NCI-H1092 treated with DMSO at 0.1 percent for 48 hours (cell line): Measurements from ENCODE around the gene DLGAP3.
A peak's percentile ranks its signal among the peaks of the same experiment; 100 is the strongest.

ENCODE experiments used
- DNase-seq: peaks from one replicate; lab custom pipeline; 2025; lab: John Stamatoyannopoulos, UW

DLGAP3 gene

DNA sequence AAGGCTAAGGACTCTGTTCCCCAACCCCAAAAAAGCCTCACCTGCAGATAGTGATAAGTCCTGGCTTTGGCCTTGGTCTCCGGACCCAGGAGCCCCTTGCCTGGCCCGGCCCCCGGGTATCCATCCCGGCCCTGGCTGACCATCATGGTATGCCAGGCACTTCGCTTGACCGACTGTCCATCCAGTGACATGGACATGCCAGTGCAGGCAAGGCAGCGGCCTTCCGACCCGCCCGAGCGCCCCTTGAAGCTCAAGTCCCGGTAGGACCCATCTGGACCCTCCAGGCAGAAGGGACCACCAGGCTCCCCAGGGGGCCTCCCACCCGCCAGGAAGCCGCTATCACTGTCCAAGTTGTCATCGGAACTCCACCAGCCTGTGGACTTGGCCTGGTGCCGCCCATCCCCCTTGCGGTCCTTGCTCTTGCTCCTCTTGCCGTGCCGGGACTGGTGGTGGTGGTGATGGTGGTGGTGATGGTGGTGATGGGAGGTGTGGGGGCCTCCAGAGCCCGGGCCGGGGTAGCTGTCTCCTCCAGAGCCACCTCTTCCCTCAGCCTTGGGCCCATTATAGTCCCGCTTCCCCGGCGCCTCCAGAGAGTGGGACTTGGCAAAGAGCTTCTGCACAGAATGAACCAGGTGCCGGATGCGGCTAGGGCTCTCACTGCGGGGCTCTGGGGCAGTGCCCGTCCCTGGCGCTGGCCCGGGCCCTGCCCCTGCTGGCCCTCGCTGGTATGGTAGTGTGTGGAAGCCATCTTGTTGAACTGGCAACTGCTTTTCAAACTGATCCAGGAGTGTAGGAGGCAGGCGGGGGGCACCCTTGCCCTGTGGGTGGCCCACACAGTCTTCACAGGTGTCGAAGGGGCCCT, 25.0 kb downstream of the DLGAP3 start:
- DNase-seq, result no peak

DNA sequence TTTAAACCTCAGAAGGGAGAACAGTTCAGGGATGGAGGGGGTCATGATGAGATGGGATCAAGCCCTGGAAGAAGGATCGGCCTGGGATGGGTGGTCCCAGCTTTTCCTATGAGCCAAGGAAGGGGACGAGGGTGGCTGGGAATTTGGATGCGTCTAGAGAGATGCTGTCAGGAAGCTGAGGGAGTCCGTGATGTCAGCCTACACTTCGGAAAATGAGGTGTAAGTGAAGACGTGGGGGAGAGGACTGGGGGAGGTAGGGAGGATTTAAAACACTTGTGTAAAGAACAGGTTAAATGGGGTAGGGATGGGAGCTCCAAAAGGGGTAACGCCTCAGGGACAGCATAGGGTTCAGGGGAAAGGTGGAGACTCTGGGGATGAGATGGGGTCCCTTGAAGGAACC, 27.5 kb downstream of the DLGAP3 start:
- no peak for DNase-seq

DNA sequence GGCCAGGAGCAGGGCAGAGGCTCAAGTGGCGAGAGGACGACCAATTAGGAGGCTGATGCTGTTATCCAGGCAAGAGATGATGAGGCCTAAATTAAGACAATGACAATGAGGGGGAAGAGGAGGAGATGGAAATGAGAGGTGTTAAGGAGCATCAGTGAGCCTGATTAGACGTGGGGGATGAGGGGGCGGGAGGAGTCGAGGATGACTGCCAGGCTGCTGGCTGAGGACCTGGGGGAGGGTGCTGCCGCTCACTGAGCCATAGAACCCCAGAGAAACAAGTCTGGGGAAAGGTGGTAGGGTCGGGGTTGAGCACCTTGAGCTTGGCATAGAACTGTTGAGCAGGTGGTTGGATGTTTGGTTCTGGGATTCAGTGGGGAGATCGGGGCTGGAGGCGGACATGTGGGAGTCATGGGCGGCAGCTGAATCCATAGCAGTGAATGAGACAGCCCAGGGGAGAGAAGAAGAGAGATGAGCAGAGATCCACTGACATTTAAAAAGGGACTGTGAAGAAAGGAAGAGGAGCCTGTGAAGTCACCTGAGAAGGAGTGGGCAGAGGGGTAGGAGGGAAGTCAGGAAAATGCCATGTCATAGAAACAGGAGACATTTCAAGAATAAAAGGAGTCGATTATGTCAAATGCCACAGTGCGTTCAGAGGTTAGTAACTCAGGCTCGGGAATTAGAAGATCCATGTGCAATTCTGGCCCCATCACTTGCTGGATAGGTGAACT, 28.5 kb downstream of the DLGAP3 start:
- no peak for DNase-seq

DNA sequence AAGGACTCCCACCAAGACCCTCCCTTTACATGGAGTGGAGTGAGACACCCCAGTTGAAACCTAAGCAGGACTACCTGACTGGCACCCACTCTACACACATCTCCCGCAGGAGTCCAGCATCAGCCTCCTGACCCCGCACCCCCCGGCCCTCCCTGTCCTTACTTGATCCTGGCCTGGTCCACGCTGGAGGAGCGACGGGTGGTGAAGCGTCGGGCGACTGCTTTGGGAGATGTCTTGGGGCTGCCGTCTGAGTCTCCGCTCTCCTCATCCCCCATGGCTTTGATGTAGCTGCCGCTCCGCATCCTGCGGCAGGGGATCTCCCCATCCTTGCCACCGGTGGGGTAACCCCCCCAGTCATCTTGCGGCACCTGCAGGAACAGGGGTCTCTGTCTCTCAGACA, 29.5 kb downstream of the DLGAP3 start:
- DNase-seq, result no peak

DNA sequence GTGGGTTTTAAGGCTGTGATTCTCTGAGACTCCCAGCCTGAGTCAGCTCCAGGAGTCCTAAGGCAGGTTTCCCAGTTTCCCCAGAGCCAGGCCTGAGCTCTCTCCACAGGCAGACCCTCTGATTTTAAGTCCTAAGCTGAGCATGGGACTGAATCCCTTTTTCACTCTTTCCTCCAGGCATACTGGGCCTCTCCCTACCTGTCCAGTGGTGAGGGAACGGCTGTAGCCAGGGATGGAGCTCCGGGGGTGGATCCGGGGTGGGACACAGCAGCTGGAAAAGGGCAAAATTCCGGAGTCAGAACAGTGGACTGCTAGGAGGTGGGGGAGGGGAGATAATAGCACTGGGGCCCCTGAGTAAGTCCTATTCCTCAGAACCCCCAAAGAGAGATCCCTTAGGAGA, 30.0 kb downstream of the DLGAP3 start:
- no peak for DNase-seq

DNA sequence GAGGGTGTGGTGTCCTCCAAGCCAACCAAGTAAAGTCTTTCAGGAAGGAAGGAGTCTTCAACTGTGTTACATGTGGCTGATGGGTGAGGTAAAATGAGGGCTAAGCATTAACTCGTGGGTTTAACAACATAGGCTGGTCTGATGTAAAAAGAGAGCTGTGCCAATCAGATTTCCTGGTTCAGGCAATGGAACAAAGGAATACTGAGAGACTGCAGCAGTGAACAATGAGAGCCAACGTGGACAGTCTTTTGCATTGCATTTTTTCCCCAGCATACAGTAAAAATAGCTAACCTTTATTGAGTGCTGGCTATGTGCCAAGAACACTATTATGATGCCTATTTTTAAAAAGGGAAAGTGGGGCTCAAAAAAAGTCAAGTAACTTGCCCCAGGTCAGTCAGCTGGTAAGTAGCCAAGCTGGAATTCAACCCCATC, 31.1 kb downstream of the DLGAP3 start:
- peak; percentile 17 for DNase-seq

DNA sequence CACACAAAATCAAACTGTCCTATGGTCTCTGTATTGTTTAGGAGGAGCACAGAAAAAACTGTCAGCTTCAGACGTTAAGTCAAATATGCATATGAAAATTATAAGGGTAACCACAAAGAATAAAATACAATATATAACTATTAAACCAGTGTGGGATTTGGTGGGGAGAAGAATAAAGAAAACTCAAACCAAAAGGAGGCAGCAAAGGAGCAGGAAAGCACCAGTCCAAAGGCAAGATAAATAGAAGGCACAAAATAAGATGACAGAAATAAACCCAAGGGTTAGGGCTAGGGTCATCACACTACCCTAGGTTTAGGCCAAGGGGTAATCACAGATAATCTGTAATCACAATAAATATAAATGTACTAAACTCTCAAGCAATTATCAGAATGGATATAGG, 32.8 kb downstream of the DLGAP3 start:
- no peak for DNase-seq

DNA sequence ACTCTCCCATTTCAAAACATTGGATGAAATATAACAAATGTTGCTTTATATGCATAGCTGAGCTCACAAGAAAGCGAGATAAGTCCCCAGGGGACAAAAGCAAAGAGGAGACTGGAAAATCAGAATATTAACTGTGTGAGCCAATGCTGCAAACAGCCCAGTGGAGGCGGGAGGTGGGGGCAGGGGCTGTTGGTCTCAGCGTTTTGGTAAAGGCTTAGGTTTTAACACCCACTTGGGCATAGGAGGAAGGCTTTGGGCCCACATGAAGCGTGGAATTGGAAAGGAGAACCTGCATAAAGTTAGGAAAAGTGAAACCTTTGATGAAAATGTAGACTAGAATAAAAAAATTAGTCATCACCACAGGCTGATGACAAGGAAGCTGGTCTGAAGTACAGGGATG, 39.7 kb downstream of the DLGAP3 start:
- DNase-seq, result no peak

DNA sequence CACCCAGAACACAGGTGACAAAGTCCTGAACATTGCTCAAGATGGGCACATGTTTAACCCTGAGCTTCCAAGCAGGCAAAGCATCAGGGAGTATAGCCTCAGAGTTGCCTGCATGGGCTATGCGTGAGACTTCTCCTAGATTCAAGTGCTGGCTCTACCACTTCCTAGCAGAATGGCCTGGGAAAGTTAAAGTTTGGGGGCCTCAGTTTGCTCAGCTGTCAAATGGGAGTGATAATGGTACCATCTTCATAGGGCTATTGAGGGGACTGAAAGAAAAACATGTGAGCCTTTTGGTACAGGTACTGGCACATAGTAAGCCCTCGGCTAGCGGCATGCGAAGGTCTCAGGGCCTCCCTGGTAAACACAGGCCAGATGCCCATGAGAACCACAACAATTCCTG, 41.9 kb downstream of the DLGAP3 start:
- no peak for DNase-seq

DNA sequence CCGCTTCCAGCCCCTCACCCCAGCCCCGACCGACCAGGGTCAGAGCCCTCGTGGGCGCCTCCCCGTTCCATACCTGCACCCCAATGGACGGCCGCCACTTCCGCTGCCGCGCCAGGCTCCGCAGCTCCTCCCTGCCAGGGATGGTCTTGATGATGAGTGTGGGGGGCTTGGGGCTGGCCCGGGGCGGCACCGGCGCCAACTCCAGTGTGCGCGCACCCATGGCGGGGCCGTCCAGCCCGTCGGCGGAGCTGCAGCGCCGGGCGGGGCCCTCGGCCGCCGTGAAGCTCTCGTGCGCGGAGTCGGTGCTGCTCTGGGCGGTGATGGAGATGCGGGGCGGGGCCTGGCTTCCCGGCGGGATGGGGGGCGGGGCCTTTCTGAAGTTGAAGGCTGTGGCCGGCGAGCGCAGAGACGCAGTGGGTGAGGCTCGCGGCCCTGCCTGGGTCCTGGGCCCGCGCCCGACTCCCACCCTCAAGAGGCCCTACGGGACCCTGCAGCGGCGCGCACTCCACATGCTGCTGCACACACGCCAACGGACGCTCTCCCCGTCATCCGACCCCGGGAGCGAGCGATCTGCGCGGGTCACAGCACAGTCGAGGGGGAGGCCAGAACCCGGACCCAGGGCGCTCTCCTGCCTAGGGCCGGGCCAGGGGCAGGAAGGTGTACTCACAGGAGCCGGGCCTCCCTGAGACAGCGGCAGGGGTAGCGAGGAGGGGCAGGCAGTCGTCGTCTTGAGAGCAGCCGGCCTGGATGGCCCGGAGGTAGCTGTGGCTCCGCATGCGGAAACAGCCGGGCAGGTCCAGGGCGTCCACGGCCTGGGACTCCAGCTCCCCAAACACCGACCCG, 43.8 kb downstream of the DLGAP3 start:
- DNase-seq, result no peak

DNA sequence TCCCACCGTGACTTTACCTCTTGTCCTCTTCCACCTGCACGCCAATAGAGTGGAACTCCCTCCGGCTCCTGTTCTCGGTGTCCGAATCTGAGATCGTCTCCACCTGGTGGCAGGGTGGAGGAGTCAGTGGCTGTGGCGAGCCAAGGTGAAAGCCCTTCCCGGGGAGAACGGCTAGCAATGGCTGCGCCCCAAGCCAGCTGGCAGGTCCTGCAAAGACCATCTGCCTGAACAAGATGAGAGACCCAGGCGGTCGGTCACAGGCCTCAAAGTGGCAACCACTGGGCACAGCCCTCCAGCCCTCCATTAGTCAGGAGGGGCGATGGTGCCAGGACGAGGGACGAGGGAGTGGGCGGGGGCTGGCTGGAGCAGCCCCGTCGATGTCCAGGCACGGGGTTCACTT, 44.5 kb downstream of the DLGAP3 start:
- no peak for DNase-seq

DNA sequence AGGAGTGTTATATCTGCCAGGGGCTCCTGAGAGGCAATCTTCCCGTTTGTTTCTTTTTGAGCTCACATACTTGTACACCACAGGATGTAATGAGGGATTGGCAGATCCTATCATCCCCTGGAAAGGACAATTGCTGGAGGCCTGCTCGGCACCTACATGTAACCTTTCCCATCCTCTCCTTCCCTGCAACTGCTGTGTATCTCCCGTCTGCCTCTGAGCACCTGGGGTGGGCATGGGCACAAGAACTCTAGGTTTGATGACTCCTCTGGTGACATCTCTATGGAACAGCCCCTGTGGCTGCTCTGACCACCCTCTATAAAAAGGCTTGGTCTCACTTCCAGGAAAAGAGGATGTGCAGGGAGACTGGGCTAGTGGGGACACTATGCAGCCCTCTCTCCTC, 44.9 kb downstream of the DLGAP3 start:
- DNase-seq, result no peak

DNA sequence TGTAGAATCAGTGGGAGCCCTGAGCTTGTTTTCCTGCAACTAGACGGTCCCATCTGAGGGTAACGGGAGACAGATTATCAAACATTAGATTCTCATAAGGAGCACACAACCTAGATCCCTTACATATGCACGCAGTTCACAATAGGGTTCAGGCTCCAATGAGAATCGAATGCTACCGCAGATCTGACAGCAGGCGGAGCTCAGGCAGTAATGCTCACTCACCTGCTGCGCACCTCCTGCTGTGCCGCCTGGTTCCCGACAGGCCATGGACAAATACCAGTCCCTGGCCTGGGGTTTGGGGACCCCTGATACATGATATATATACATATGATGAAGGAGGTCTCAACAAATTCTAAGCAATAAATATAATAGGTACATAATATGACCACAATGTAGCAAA, 50.2 kb downstream of the DLGAP3 start:
- DNase-seq, result no peak

DNA sequence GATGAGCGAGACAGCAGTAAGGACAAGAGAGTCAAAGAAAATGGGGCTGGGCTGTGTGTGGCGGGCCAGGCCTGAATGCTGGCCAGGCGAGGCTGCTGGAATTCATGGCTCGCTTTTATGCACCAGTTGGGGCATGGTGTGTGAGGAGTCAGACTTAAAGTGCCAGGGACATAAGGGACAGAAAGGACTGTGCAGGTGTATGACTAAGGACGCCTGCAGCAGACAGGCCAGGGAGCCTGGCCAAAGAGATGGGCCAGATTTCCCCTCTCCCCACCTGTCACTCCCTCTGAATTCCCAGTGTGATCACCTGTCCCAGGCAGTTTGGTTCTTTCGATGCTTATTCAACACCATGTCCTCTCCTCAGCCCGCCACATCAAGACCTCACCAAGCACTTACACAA, 53.0 kb downstream of the DLGAP3 start:
- DNase-seq, result no peak

DNA sequence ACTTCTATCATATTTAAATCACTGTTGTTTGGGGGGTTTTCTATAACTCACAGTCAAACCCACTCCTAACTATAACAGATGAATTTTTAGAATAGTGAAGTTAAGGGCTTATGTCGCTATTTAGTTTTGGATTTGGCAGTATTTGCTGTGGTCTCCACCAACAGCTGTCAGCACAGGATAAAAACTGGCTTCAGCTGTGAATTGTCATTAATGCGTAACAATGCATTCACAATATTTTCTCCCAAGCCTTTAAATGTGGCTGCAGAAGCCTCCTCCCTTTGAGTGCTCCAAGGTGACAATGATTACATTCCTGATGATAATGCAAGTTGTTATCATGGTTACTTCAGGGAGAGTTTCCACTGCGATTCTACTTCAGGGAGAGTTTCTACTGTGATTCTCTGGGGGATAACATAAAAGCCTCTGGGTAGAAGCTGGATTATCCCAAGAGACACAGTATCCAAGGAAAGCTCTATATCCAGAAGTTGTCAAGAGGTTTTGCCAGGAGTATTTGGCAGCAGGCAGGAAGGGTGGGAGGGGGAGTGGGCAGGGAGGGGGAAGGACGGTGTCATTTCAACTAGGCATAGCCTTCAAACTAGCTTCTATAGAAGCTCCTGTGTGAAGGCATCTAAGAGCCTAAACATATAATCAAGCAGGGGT, 55.0 kb downstream of the DLGAP3 start:
- no peak for DNase-seq

DNA sequence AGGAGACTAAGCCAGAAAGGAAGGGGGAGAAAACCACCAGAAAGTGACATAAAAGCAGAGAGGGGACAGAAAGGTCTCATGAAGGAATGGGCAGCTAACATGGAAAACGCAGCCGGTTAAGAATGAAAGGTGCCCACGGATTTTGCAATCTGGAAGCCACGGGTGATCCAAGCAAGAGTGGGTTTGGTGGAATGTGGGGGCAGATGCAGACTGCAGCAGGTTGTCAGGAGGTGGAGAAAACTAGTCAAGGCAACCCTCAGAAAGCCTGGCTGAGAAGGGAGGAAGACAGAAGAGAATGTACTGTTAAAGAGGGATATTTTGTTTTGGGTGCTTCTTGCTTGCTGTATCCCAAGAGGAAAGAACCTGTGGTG, 57.3 kb downstream of the DLGAP3 start:
- no peak for DNase-seq

DNA sequence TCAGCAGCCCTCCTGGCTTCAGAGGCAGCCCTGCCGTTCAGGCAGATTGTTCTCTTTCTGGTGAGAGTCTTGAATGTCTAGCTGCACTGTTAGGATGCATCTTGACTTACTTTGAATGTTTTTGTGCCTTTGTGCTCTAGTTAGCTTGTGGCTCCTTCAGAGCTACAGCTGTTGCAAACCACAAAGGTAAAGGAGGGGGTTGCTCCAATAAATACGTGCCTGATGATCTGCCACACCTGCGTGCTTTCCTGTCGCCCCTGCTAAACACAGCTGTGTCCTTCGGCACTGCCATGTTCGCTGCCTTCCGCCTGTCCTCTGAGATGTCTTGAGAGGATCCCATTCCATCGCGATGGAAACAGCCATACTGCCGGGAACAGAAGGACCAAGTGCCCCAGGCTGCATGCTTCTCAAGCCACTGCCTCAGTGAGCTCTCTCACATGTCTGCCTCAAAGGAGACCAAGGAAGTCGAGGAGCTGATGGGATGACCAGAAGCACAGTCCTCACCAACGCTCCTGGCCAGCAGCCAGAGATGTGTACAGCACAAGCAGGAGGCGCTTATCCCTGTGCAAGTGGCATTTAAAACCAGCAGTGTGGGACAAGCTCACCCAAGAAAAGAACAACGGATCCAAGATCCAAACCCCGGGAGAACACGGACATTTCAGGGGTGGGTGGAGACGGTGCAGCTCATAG, 57.9 kb downstream of the DLGAP3 start:
- DNase-seq, result no peak

DNA sequence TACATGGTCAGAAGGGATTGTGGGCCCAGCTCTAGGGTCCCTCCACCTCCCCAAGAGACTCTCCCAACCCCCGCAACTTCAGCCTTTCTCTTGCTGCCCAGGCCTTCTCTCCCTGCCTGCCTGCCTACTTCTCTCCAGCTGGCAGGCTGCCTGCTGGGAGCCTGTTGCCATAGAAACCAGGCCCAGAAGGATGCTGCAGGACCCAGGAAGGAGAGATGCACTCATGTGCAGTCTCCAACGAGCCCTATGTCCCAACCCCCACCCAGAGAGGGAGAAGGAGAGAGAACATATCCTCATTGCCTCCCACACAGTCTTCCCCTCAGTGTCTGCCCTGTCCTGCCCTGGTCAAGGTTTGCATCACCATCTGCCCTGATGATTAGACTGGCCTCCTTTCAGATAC, 59.1 kb downstream of the DLGAP3 start:
- no peak for DNase-seq

DNA sequence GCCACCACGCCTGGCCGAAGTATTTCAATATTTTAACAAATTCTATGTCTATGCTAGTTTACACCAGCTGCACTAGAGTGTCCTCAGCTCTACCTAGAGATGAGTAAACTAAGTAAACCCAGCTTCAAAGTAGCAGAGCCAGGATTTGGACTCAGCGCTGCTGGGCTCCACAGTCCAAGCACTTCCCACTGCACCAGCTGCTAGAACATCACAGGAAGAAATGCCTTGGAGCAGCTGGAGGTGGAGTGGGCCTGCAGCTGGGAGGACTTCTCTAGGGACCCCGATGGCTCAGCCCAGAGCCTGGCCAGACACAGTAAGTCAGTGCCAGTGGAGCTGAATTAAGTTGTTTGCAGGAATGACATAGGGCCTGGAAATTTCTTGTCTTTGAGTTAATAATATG, 59.7 kb downstream of the DLGAP3 start:
- DNase-seq, result no peak

DNA sequence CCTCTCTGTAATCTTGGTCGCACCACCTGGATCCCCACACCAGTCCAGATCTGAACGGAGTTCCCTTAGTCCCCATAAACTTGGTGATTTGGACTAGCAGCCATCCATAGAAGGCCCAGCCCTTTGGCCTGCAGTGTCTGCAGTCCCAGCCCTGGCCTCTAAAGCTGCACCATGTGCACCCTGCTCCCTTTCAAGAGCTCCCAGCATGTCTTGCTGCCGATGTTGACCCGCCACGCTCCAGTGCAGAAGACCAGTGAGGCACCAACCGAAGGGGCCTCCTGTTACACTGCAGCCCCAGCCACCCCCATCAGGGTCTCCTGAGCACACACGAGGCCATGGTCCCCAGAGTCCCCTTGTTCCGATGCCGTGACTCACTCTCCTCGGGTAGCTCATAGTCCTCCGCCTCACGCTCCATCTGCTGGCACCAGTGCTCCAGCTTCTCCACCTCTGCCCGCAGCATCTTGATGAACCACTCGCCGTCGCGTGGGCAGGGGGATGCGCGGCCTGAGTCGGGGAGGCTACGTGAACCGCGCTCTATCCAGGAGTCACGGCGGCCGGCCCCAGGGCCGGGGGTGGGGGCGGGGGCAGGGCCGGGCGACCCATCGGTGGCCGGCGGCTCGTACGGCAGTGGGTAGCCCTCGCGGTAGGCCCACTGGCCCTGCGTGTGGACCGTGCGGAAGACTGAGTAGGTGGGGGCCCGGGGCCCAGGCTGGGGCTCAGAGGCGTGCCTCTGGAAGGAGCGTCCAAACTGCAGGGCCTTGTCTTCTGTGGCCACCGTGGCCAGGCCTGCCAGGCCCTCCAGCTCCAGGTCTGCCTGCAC, 61.0 kb downstream of the DLGAP3 start:
- DNase-seq, result no peak

DNA sequence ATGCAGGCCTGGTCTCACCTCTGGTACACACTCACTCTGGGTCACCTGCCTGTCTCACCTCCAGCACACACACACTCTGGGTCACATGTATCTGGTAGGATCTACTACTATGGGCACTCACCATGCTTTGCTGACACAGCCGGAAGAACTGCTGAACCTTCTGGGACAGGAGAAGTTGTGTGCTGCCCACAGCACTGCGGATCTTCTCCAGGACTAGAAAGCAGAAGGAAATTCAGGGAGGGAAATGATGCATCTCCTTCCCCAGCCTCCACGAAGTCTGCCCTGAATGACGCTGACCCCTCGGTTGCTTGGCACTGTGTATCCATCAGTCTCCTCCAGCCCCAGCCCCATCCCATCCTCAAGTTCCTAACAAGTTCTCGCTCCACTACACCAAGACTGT, 62.0 kb downstream of the DLGAP3 start:
- DNase-seq, result no peak
